Measurements from ENCODE around the gene PTH2.

- TF ChIP-seq CTCF (IDR thresholded peaks at IDR 0.05) (no peak), POLR2A (IDR thresholded peaks at IDR 0.05) (no peak), EP300 (IDR thresholded peaks at IDR 0.05) (no peak)
These were observed 32.3 kb downstream of the PTH2 start for GRCh38 chr19:49390929-49391359.
